Neuron (in vitro differentiated cells): ENCODE data around the gene ELP1.
"Not testable (repeated sequence)": the region's sequence is repeated elsewhere in the genome, so short reads cannot be mapped to it uniquely, and the experiment has no call there.

Experiments used
- H2AFZ ChIP-seq: one replicate; pipeline ENCODE4 v1.6.1; 2013; ENCODE audit warnings: low read depth, mild to moderate bottlenecking, inconsistent platforms, low read length, moderate library complexity
- H3K27me3 ChIP-seq: one replicate; pipeline ENCODE4 v1.6.1; 2013; ENCODE audit warnings: low read length; ENCODE audit not compliant: insufficient read depth
- H3K36me3 ChIP-seq: one replicate; pipeline ENCODE4 v1.6.1; 2013; ENCODE audit warnings: low read length; ENCODE audit not compliant: insufficient read depth
- H3K4me1 ChIP-seq: one replicate; pipeline ENCODE4 v1.6.1; 2013; ENCODE audit warnings: low read length; ENCODE audit not compliant: insufficient read depth
- H3K4me3 ChIP-seq: 2 replicates; pipeline ENCODE4 v1.5.1; 2013; ENCODE audit warnings: mild to moderate bottlenecking, low read length, moderate library complexity
- H3K9me3 ChIP-seq: one replicate; pipeline ENCODE4 v1.6.1; 2013; ENCODE audit warnings: low read length

The ELP1 gene

GRCh38 chr9:108933718-108934322, at the start of gene ELP1:
Gene ELP1, minus strand, starts transcription at chr9:108934124. Its CDS starts 2,978 bp downstream, at chr9:108931146.
- Histone ChIP-seq H2AFZ (peak within 1 kb of the TSS; percentile 88), H3K4me3 (peak within 1 kb of the TSS; percentile 79), H3K36me3 (peaks cover 10% of the 10 kb centered on the region), H3K4me1 (peaks cover 14% of the 10 kb centered on the region), H3K27me3 (no peaks in the 10 kb centered on the region), H3K9me3 (no peaks in the 10 kb centered on the region)

GRCh38 chr9:108980893-108981292, 47.0 kb upstream of the ELP1 start:
- no peak overlapping the region for H2AFZ ChIP-seq
- no peaks in the 10 kb centered on the region for H3K4me1 ChIP-seq

GRCh38 chr9:108978205-108978604, 44.3 kb upstream of the ELP1 start:
- Histone ChIP-seq H3K9me3 (no peaks in the 10 kb centered on the region), H3K36me3 (peaks cover 50% of the 10 kb centered on the region), H2AFZ (no peak overlapping the region), H3K27me3 (no peaks in the 10 kb centered on the region), H3K4me1 (no peaks in the 10 kb centered on the region), H3K4me3 (no peak overlapping the region)

More at GRCh38 chr9:108980893-108981292, 47.0 kb upstream of the ELP1 start:
- H3K4me3 ChIP-seq: no peak overlapping the region
- no peaks in the 10 kb centered on the region for H3K27me3 ChIP-seq
- peaks cover 54% of the 10 kb centered on the region for H3K36me3 ChIP-seq
- no peaks in the 10 kb centered on the region for H3K9me3 ChIP-seq

GRCh38 chr9:108973895-108974294, 40.0 kb upstream of the ELP1 start:
- Histone ChIP-seq H2AFZ (no peak overlapping the region), H3K4me1 (no peaks in the 10 kb centered on the region), H3K36me3 (peaks cover 47% of the 10 kb centered on the region), H3K27me3 (no peaks in the 10 kb centered on the region), H3K9me3 (peaks cover 5% of the 10 kb centered on the region), H3K4me3 (no peak overlapping the region)

GRCh38 chr9:108972626-108973209, 38.8 kb upstream of the ELP1 start:
- H2AFZ ChIP-seq: no peak overlapping the region
- H3K4me1 ChIP-seq: no peaks in the 10 kb centered on the region
- H3K36me3 ChIP-seq: peaks cover 45% of the 10 kb centered on the region
- peaks cover 5% of the 10 kb centered on the region for H3K9me3 ChIP-seq
- H3K27me3 ChIP-seq: no peaks in the 10 kb centered on the region
- no peak overlapping the region for H3K4me3 ChIP-seq

- no peaks in the 10 kb centered on the region for H3K4me1 ChIP-seq
- H3K36me3 ChIP-seq: peaks cover 46% of the 10 kb centered on the region
- H3K4me3 ChIP-seq: no peak overlapping the region
- no peak overlapping the region for H2AFZ ChIP-seq
- no peaks in the 10 kb centered on the region for H3K27me3 ChIP-seq
- H3K9me3 ChIP-seq: peaks cover 5% of the 10 kb centered on the region
Measured at GRCh38 chr9:108972186-108972585, 38.3 kb upstream of the ELP1 start.

- peaks cover 52% of the 10 kb centered on the region for H3K36me3 ChIP-seq
- H2AFZ ChIP-seq, H3K27me3 ChIP-seq: not testable (repeated sequence)
Measured at GRCh38 chr9:108971392-108971791, 37.5 kb upstream of the ELP1 start.

GRCh38 chr9:108967916-108968315, 34.0 kb upstream of the ELP1 start:
- no peaks in the 10 kb centered on the region for H3K27me3 ChIP-seq
- H3K4me3 ChIP-seq: no peak overlapping the region
- peaks cover 65% of the 10 kb centered on the region for H3K36me3 ChIP-seq
- no peaks in the 10 kb centered on the region for H3K4me1 ChIP-seq
- H2AFZ ChIP-seq: no peak overlapping the region
- peaks cover 5% of the 10 kb centered on the region for H3K9me3 ChIP-seq

More at GRCh38 chr9:108971392-108971791, 37.5 kb upstream of the ELP1 start:
- not testable (repeated sequence) for H3K9me3 ChIP-seq, H3K4me3 ChIP-seq, H3K4me1 ChIP-seq

GRCh38 chr9:108963459-108964143, 29.7 kb upstream of the ELP1 start:
- H3K9me3 ChIP-seq: no peaks in the 10 kb centered on the region
- H2AFZ ChIP-seq: no peak overlapping the region
- no peaks in the 10 kb centered on the region for H3K27me3 ChIP-seq
- no peaks in the 10 kb centered on the region for H3K4me1 ChIP-seq
- H3K36me3 ChIP-seq: peaks cover 62% of the 10 kb centered on the region
- no peak overlapping the region for H3K4me3 ChIP-seq

GRCh38 chr9:108961151-108961550, 27.2 kb upstream of the ELP1 start:
- no peaks in the 10 kb centered on the region for H3K4me1 ChIP-seq
- H3K27me3 ChIP-seq: no peaks in the 10 kb centered on the region
- H3K9me3 ChIP-seq: no peaks in the 10 kb centered on the region
- H3K36me3 ChIP-seq: peaks cover 42% of the 10 kb centered on the region
- no peak overlapping the region for H2AFZ ChIP-seq
- H3K4me3 ChIP-seq: no peak overlapping the region

GRCh38 chr9:108960331-108960730, 26.4 kb upstream of the ELP1 start:
- H3K4me1 ChIP-seq: no peaks in the 10 kb centered on the region
- peaks cover 36% of the 10 kb centered on the region for H3K36me3 ChIP-seq
- H3K27me3 ChIP-seq: no peaks in the 10 kb centered on the region
- H3K4me3 ChIP-seq: no peak overlapping the region
- H3K9me3 ChIP-seq: no peaks in the 10 kb centered on the region
- no peak overlapping the region for H2AFZ ChIP-seq

GRCh38 chr9:108956631-108957026, 22.7 kb upstream of the ELP1 start:
- Histone ChIP-seq H2AFZ (no peak overlapping the region), H3K9me3 (no peaks in the 10 kb centered on the region), H3K4me3 (no peak overlapping the region), H3K36me3 (peaks cover 21% of the 10 kb centered on the region), H3K4me1 (no peaks in the 10 kb centered on the region), H3K27me3 (no peaks in the 10 kb centered on the region)

- peaks cover 17% of the 10 kb centered on the region for H3K36me3 ChIP-seq
- H3K27me3 ChIP-seq: no peaks in the 10 kb centered on the region
- no peak overlapping the region for H2AFZ ChIP-seq
- no peaks in the 10 kb centered on the region for H3K9me3 ChIP-seq
- H3K4me1 ChIP-seq: no peaks in the 10 kb centered on the region
- H3K4me3 ChIP-seq: no peak overlapping the region
Measured at GRCh38 chr9:108956022-108956630, 22.2 kb upstream of the ELP1 start.
